GM12878 (cell line): ENCODE results near the gene IFT25. TPM values are rescaled to one million over a fixed set of nuclear protein-coding genes. Genes with fewer than 3 reads are reported as not detected.

Source experiments
- ATAC-seq: fragments of 200-7000 bp; cut with Tn5 transposase; 3 replicates; pipeline ENCODE4 v1.9.1; 2020; ENCODE audit warnings: mild to moderate bottlenecking, moderate library complexity
- BruUV-seq: library from RNA; stranded (reverse); fragments of 400-500 nt; replicated peaks from 2 replicates; lab custom pipeline; 2021; lab: Mats Ljungman, UMichigan
- CTCF ChIA-PET: fragments of 300-600 bp; sonication (Branson Sonifier 250); formaldehyde crosslinking; extraction: SDS; loops from one replicate; lab custom pipeline; 2021; ENCODE audit warnings: inconsistent platforms; lab: Yijun Ruan, JAX
- POLR2A ChIA-PET: fragments of 350-600 bp; formaldehyde crosslinking; extraction: SDS; loops from one replicate; lab custom pipeline; 2021; ENCODE audit warnings: inconsistent platforms; lab: Charles Lee
- RAD21 ChIA-PET: fragments of 300-600 bp; sonication (Branson Sonifier 250); formaldehyde crosslinking; loops from one replicate; lab custom pipeline; 2023; ENCODE audit warnings: antibody characterized with exemption; ENCODE audit not compliant: unreplicated experiment; lab: Charles Lee
- SMC1A ChIA-PET: fragments of 300-600 bp; sonication (Branson Sonifier 250); formaldehyde crosslinking; loops from one replicate; lab custom pipeline; 2023; ENCODE audit not compliant: unreplicated experiment, uncharacterized antibody; lab: Charles Lee
- DNase-seq: peaks from one replicate; pipeline ENCODE4 v3.0.0-alpha.2; 2011; ENCODE audit warnings: low read depth, low spot score
- FAIRE-seq: peaks from 3 replicates; lab custom pipeline; 2011; peaks lifted over from hg19 to GRCh38; lab: Jason Lieb, UNC
- H2AFZ ChIP-seq: 2 replicates; pipeline ENCODE4 v1.6.0; 2011; ENCODE audit warnings: low read depth, low read length, control low read depth; ENCODE audit not compliant: control insufficient read depth
- H3K27ac ChIP-seq: 2 replicates; pipeline ENCODE4 v1.5.1; 2011; ENCODE audit warnings: control low read depth; ENCODE audit not compliant: control insufficient read depth, insufficient read depth
- H3K27me3 ChIP-seq, 2 experiments: replicated peaks in 1 of 2; 2 replicates each; pipeline versions ENCODE4 v1.6.0 to v1.6.1; 2011; ENCODE audit warnings: low read length in 1 of 2; ENCODE audit not compliant: control insufficient read depth in 2 of 2, insufficient read depth in 2 of 2
- H3K36me3 ChIP-seq, 2 experiments: 2 replicates each; pipeline ENCODE4 v1.5.1; 2011; ENCODE audit warnings: low read length in 1 of 2; ENCODE audit not compliant: control insufficient read depth in 2 of 2, insufficient read depth in 2 of 2
- H3K4me1 ChIP-seq: 2 replicates; pipeline ENCODE4 v1.6.1; 2011; ENCODE audit warnings: mild to moderate bottlenecking, low read length, moderate library complexity, mixed read lengths; ENCODE audit not compliant: control insufficient read depth, insufficient read depth
- H3K4me2 ChIP-seq: 2 replicates; pipeline ENCODE4 v1.6.0; 2011; ENCODE audit warnings: control low read depth; ENCODE audit not compliant: control insufficient read depth, insufficient read depth
- H3K4me3 ChIP-seq: fragments of 200-600 bp; sonication (generic); 2 replicates; pipeline ENCODE4 v1.5.1; 2016
- H3K79me2 ChIP-seq: 2 replicates; pipeline ENCODE4 v1.6.0; 2011; ENCODE audit warnings: low read length; ENCODE audit not compliant: control insufficient read depth, insufficient read depth
- H3K9ac ChIP-seq: 2 replicates; pipeline ENCODE4 v1.8.0; 2011; ENCODE audit warnings: low read length, control low read depth, mixed read lengths; ENCODE audit not compliant: control insufficient read depth, insufficient read depth
- H3K9me3 ChIP-seq: replicated peaks from 3 replicates; pipeline ENCODE4 v1.5.1; 2011; ENCODE audit warnings: mild to moderate bottlenecking, low read length; ENCODE audit not compliant: control insufficient read depth, insufficient read depth
- H4K20me1 ChIP-seq: 2 replicates; pipeline ENCODE4 v1.6.0; 2011; ENCODE audit not compliant: control insufficient read depth, insufficient read depth
- CBFB ChIP-seq: IDR thresholded peaks from 2 replicates; pipeline ENCODE4 v1.6.1; 2016; ENCODE audit warnings: antibody characterized with exemption, low read depth
- CHD4 ChIP-seq: fragments of 200-600 bp; sonication (generic); IDR thresholded peaks from 2 replicates; pipeline ENCODE4 v1.6.1; 2016; ENCODE audit warnings: mild to moderate bottlenecking
- CTCF ChIP-seq, 3 experiments: IDR thresholded peaks in 2 of 3; conservative IDR thresholded peaks in 1 of 3; 2 replicates each; pipeline ENCODE4 v1.5.1; 2011; ENCODE audit warnings: low read depth in 3 of 3, low read length in 3 of 3, mild to moderate bottlenecking in 3 of 3, control low read depth in 2 of 3, moderate library complexity in 2 of 3, inconsistent platforms in 1 of 3, mixed read lengths in 1 of 3; ENCODE audit not compliant: control insufficient read depth in 2 of 3, insufficient read depth in 1 of 3; ENCODE audit errors: extremely low read depth in 1 of 3
- NBN ChIP-seq: fragments of 450-650 bp; IDR thresholded peaks from 2 replicates; pipeline ENCODE4 v1.6.1; 2016
- PAX5 ChIP-seq: IDR thresholded peaks from 2 replicates; pipeline ENCODE4 v1.6.1; 2011; ENCODE audit warnings: low read depth, low read length, borderline replicate concordance
- PAX8 ChIP-seq: fragments of 450-650 bp; IDR thresholded peaks from 2 replicates; pipeline ENCODE4 v1.6.1; 2017; ENCODE audit warnings: mild to moderate bottlenecking, moderate library complexity
- RAD21 ChIP-seq: IDR thresholded peaks from 2 replicates; pipeline ENCODE4 v1.6.1; 2011; ENCODE audit warnings: mild to moderate bottlenecking, low read depth, low read length, moderate library complexity; ENCODE audit not compliant: insufficient read depth
- TAF1 ChIP-seq: IDR thresholded peaks from 2 replicates; pipeline ENCODE4 v1.6.1; 2011; ENCODE audit warnings: mild to moderate bottlenecking, low read depth, low read length, borderline replicate concordance
- WGBS: methylation state at CpG from one replicate; pipeline ENCODE4 v1.1.6; 2016; ENCODE audit warnings: low lambda C conversion rate; ENCODE audit not compliant: insufficient replicate concordance, insufficient coverage; ENCODE audit errors: missing lambda C conversion rate; 5-methylcytosine and 5-hydroxymethylcytosine counted together
- in situ Hi-C: fragments of 300-500 bp; cut with MboI; formaldehyde crosslinking; loops from 9 replicates; pipeline ENCODE4 v1.14.3; 2018; ENCODE audit warnings: mixed read lengths
- intact Hi-C: fragments of 100-400 bp; cut with micrococcal nuclease; formaldehyde crosslinking; loops from one replicate; pipeline ENCODE4 v1.14.2; 2022; ENCODE audit not compliant: unreplicated experiment
- polyA plus RNA-seq, 11 experiments: library from polyadenylated mRNA; depleted of rRNA in 4 of 11; unstranded in 6 of 11; stranded (reverse) in 5 of 11; fragments of >200 nt; fragmentation: Nextera tagmentation in 4 of 11; fragmentation: Illumina TruSeq in 1 of 11; extraction: Ambion mirVana in 4 of 11; extraction: Trizol in 1 of 11; gene quantifications; 1 replicate in 1 of 11; 2 replicates in 10 of 11; pipeline versions ENCODE4 v1.2.1 to v1.2.3, GENCODE V29; 2011 to 2016; ENCODE audit warnings: inconsistent platforms in 2 of 11, missing spikeins in 2 of 11, low read depth in 1 of 11
- total RNA-seq, 4 experiments: library from RNA; depleted of rRNA in 3 of 4; stranded (reverse); fragments of >200 nt in 3 of 4; fragmentation: Illumina TruSeq in 1 of 4; extraction: Trizol in 1 of 4; gene quantifications; 2 replicates each; pipeline versions ENCODE4 v1.2.1 to v1.2.3, GENCODE V29; 2013 to 2021
- TF ChIP-seq, protein P1 (sequence below): IDR thresholded peaks from 2 replicates; pipeline ENCODE4 v1.6.1; 2012; ENCODE audit warnings: low read depth, low read length, improper control_type of control experiment

IFT25 gene
- total and polyA plus RNA-seq, 10 of the 15 experiments (the other 5 are each of a cell fraction or from before 2014, with no cell fraction given), result 55.7 to 242 (median 131) TPM

DNA sequence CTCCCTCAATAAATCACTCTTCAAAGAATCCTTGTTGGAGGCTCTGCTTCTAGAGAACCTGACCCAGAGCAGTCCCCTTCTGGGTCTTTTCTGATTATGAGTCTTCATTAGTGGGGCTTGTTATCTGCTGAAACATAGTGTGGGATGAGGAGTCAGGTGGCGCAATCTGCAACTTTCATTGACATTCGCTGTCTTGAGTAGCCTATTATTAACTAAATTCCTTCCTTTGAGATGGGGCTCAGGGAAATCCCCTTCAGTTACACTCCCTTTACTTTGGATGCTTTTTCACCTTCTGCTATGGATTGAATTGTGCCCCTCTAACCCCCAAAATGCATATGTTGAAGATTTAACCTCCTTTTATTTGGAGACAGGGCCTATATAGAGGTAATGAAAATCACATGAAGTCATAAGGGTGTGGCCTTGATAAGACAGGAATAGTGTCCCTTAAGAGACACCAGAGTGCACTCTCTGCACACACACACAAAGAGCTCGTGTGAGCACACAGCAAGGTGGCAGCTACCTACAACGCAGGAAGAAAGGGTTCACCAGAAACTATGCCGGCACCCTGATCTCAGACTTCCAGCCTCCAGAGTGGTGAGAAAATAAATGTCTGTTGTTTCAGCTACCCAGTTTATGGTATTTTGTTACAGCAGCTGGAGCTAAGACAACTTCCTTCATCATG lies 32.0 kb downstream of the IFT25 start:
- Histone ChIP-seq H4K20me1 (no peaks in the 10 kb centered on the region), H2AFZ (no peak overlapping the region), H3K9ac (no peak overlapping the region), H3K9me3 (no peaks in the 10 kb centered on the region), H3K27me3 (no peaks in the 10 kb centered on the region), H3K36me3 (peaks cover 0 to 9% of the 10 kb centered on the region in 2 experiments; a peak in 1 of 4 replicates), H3K4me2 (no peak overlapping the region), H3K79me2 (no peaks in the 10 kb centered on the region), H3K4me3 (no peak overlapping the region), H3K27ac (no peak overlapping the region), H3K4me1 (no peaks in the 10 kb centered on the region)
- WGBS, result 100% methylated on average over 5 of the region's 5 CpGs
- RAD21 ChIA-PET, result interaction anchor here (0.8 to 2.8 kb wide), 3 partner anchors 28 to 45 kb away, joined by 3 to 6 read pairs (median 4); no protein-coding TSS in a partner anchor
- TF ChIP-seq RAD21, result peak; percentile 2; the same call in 1 of the 2 replicates
- peak in 1 of 3 experiments; percentile 18; a peak in 1 of 6 replicates for TF ChIP-seq CTCF (IDR thresholded peaks at IDR 0.05 in 2 of 3, conservative IDR thresholded peaks at IDR 0.05 in 1 of 3; ENCODE audit: control insufficient read depth in 2 of 3, extremely low read depth in 1 of 3, insufficient read depth in 1 of 3, low read depth in 3 of 3, low read length in 3 of 3)
- no peak for TF ChIP-seq CBFB
- TF ChIP-seq, protein P1, sequence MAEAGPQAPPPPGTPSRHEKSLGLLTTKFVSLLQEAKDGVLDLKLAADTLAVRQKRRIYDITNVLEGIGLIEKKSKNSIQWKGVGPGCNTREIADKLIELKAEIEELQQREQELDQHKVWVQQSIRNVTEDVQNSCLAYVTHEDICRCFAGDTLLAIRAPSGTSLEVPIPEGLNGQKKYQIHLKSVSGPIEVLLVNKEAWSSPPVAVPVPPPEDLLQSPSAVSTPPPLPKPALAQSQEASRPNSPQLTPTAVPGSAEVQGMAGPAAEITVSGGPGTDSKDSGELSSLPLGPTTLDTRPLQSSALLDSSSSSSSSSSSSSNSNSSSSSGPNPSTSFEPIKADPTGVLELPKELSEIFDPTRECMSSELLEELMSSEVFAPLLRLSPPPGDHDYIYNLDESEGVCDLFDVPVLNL, result no peak
- TF ChIP-seq PAX5, result no peak
- TF ChIP-seq NBN, result no peak
- no peak for TF ChIP-seq TAF1
- no peak for TF ChIP-seq PAX8
- TF ChIP-seq CHD4, result no peak
- no TSS peak for BruUV-seq
- in situ Hi-C loops, result no loop called here
- no peak for FAIRE-seq
- POLR2A ChIA-PET, result no interaction called here
- CTCF ChIA-PET, result interaction anchor here (0.7 to 1.7 kb wide), 7 partner anchors 18 to 101 kb away, joined by 3 to 6 read pairs (median 3); no protein-coding TSS in a partner anchor
- intact Hi-C loops, result no loop called here
- SMC1A ChIA-PET, result interaction anchor here (1.2 to 2.7 kb wide), 5 partner anchors 11 to 52 kb away, joined by 3 to 13 read pairs (median 5); no protein-coding TSS in a partner anchor
- no peak for ATAC-seq
- DNase-seq, result no peak
